HG03175 (cell line): ENCODE results near the gene PTPRT.

Source experiments
- ATAC-seq: cut with Tn5 transposase; IDR thresholded peaks from one replicate; pipeline ENCODE4 v1.9.1; 2021; ENCODE audit warnings: mild to moderate bottlenecking, moderate library complexity; ENCODE audit not compliant: unreplicated experiment

The PTPRT gene

GRCh38 chr20:43028470-43028869 lies 161.2 kb downstream of the PTPRT start:
- ATAC-seq: no peak

GRCh38 chr20:43023836-43024235 lies 165.9 kb downstream of the PTPRT start:
- ATAC-seq: no peak

- ATAC-seq: no peak
Observed at GRCh38 chr20:43022568-43022967, 167.1 kb downstream of the PTPRT start.

GRCh38 chr20:43022081-43022480 lies 167.6 kb downstream of the PTPRT start:
- no peak for ATAC-seq

DNA sequence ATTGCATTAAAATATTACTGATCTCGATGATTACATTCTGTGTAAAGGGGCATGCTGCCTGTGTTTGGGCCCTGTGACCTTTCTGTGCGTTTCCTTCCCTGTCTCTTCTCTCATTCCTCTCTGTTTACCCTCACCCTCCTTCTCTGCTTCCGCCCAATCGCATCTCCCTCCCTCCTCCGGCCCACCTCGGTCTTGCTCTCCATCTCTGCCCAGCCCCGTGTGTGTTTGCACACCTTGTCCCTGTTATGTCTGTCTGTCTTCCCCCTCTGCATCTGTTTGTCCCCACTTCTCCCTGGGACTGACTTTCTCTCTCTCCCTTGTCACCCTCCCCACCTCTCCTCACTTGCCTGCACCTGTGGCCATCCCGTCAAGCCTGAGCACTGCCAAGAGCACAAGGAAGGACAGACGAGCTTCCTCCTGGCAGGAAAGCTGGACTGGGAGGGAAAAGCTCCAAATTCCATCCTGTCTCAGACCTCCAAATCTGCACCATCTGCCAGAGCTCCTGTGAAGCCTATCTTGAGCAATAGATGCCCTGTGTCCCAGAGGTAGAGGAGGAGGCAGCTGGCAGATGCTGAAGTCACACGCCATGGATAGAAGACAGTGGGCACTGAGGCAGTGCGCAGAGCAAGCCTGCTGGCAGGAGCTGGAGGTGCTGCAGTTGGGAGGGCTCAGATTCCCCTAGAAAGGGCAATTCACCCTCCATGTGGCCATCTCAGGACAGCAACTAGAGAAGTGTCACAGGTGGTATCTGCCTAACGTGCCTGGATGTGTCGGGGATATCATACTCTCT lies 172.3 kb downstream of the PTPRT start:
- no peak for ATAC-seq

DNA sequence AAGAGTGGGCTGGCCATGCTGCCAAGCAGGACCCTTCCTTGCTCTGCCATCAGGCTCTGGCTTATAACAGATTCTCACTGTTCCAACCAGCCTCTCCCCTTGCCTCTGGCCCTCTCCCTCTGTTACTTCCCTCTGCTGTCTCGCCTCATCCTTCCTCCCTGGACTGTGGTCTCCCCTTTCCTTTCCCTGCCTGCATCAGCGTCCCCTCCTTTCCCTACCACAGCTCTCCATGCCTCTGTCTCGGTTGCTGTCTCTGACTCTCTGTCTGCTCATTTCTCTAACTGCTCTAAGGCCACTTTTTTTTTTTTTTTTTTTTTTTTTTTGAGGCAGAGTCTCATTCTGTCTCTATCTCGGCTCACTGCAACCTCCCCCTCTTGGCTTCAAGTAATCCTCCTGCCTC lies 173.4 kb downstream of the PTPRT start:
- ATAC-seq: no peak

GRCh38 chr20:43015566-43015965 lies 174.1 kb downstream of the PTPRT start:
- no peak for ATAC-seq

DNA sequence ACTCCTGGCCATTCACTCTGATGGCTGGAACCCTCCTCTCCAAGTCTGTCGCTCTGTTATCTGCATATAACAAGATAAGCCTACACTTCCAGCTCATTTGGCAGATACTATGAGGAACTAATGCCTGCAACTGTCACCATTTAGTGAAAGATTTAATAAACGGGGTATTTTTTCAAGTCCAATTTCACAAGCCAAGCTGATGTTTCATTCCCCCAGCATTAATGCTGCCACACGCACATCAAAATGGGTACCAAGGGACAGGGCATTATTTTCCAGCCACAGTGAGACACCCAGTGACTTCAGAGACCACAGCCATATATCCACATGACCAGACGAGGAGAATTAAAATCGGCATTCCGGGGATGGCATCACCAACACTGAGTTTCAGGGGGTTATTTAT lies 175.5 kb downstream of the PTPRT start:
- ATAC-seq: no peak

GRCh38 chr20:43011491-43011890 lies 178.2 kb downstream of the PTPRT start:
- ATAC-seq: no peak

GRCh38 chr20:43009532-43009931 lies 180.2 kb downstream of the PTPRT start:
- no peak for ATAC-seq

DNA sequence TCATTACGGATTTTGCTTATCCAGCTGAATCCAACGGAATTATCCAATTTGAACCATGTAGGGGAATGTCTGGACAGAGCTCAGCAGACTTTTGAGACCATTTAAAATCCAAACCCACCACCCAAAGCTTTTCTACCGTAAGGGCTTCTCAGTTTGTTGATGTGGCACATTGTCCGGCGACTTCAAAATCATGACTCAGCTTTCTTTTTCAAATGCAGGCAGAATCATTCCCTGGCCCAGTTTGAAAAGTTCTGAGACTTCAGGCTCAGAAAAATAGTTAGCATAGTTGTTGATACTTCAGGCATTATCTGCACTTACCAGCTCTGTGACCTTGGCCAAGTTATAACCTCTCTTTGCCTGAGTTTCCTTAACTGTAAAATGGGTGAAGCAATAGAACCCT lies 182.2 kb downstream of the PTPRT start:
- no peak for ATAC-seq

DNA sequence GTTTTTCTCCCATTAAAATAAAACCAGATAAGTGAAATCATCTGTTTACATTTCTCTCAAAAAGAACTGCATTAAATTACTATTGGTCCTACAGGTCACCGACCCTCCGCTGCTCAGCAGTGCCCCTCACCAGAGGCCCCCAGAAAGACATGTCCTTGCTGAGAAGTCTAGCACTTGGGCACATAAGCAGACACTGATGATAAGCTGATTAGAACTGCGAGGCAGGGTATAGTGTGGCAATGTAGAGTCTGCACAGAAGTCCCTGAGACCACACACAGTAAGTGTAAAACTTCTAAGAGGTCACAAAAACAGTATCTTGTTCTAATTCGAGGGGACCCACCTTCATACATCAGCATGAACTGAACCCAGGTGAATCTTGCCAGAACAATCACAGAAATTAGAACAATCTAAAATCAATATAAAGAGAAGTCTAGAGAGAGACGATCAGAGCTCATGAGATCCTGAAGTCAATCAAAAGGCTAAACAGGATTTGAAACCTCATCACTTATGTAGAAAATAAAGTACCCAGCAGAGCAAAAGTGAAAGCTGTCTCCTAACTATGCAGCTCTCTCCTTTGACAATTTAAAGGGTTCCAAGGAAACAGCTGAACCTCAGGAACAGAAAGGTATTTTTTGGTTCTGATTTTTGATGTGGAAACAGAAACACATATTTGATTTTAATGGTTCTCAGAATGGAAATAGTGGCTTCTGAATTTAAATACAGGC lies 182.9 kb downstream of the PTPRT start:
- no peak for ATAC-seq

- no peak for ATAC-seq
Observed at GRCh38 chr20:43003318-43003944, 186.3 kb downstream of the PTPRT start.

DNA sequence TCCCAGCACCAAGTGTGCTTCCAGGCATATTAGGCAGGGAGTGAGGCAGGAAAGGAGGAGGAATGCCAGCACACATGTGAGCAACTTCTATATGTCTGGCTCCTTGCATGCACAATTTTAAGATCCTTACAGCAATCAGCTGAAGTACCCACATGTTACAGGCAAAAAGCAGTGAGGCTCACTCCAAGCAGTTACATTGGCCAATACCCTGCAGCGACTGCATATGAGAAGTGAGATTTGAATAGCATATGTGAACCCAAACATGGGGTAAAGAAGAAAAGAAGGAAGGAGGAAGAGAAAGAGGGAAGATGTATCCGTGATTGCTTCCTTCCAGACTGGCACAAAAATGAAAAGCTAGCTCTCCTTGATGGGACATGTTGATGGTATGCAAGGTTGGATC lies 193.6 kb downstream of the PTPRT start:
- no peak for ATAC-seq

DNA sequence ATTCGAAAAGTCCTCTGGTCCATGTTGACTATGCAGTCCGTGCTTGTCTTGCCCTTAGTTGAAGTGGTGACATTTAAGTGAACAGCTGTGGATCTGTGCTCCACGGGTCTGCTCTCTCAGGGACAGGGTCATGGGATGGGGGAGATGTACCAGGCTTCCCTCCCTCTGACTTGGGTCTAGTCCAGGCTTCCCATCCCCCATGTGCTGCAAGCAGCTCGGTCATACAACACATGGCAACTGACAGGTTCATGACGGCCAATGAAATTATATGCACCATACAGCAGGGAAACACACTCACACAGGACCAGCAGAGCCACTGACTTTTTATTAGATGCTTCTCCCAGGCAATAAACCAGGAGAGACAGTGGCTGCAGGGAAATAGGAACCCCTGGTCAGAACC lies 201.4 kb downstream of the PTPRT start:
- ATAC-seq: no peak

DNA sequence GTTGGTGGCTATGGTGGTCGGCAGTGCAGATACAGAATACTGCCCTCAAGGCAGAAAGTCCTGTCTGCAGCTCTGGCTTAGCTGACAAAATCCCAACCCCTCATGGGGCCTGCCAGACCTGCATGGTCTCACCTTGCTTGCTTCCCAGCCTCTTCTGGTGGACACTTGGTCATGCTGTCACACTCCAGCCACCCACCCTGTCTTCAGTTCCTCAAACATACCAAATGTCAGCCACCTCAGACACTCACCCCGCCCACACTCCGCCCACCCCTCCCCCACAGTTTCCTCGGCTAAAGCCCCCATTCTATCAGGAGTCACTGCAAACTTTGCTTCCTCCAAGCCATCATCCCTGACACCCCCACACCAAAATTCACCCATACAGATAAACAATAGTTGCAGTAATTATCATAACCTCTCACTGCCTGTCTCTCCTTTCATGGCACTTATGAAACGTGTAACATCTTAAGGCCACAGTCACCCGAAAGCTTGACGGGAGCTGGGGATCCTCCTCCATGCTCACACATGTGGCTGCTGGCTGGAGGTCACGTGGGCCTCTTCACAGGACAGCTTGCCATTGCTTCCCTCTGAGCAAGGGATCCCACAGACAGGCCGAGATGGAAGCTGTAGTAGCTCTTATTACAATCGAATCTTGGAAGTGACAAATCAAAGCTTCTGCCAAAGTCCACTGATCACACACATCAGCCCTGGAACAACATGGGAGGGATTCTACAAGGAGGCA lies 202.2 kb downstream of the PTPRT start:
- no peak for ATAC-seq

DNA sequence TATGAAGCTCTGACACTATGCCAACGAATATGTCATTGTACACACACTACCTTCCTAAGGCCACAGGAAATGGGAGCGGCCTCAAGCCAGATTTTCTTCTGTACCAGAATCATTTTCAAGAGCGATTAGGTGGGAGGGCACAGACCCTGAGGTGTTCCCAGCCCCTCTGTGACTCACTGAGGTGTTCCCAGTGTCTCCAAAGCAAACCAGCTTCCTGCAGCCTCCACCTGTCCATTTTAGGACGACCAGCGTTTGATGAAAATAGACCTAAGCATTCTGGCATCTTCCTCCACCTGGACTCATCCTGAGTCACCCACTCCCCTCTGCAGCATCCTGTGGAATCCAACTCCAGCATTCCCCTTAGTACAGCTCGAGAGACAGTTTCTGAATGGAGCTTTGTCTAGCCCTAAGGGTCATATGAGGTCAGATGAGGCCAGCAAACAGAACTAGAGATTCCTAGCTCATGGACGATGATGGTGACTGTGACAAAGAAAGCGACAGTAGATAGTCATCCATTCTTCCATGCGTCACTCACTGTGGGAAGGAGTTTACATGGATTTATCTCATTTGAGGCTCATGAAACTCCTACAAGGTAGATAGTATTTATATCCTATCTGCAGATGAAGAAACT lies 203.4 kb downstream of the PTPRT start:
- no peak for ATAC-seq

DNA sequence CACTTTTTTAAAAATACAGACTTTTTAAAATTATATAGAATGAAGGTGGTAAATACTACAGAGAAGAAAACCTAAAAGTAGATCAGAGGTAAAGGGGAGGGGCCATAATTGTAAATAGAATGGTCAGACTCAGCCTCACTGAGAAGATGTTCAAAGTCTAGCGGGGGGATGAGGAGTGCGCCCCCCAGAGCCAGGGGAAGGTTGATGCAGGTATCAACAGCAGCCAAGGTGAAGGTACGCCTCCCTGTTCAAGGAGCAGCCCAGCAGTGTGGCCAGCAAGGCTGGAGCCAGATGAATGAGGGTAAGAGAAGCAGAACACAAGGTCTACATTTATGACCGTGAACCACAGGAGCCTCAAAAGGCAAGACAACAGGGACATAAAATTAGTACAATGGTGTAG lies 204.1 kb downstream of the PTPRT start:
- no peak for ATAC-seq

- ATAC-seq: no peak
Observed at GRCh38 chr20:42982218-42982617, 207.5 kb downstream of the PTPRT start.

GRCh38 chr20:42981253-42981652 lies 208.5 kb downstream of the PTPRT start:
- no peak for ATAC-seq

- no peak for ATAC-seq
Observed at GRCh38 chr20:42979720-42980119, 210.0 kb downstream of the PTPRT start.
